IMR-90 (cell line): ENCODE measurements around the gene RSPH9. TPM values are rescaled to one million over a fixed set of nuclear protein-coding genes. Genes with fewer than 3 reads are reported as not detected.

Source experiments
- BHLHE40 ChIP-seq: fragments of 150-350 bp; IDR thresholded peaks from 2 replicates; pipeline ENCODE4 v1.6.1; 2016; ENCODE audit warnings: mild to moderate bottlenecking, low read depth, low read length
- MAZ ChIP-seq: IDR thresholded peaks from 2 replicates; pipeline ENCODE4 v1.6.1; 2012; ENCODE audit warnings: low read depth, mild to moderate bottlenecking, low read length, improper control_type of control experiment, moderate library complexity, borderline replicate concordance
- RFX5 ChIP-seq: IDR thresholded peaks from 2 replicates; pipeline ENCODE4 v1.8.0; 2012; ENCODE audit warnings: low read depth, mild to moderate bottlenecking, low read length, moderate library complexity
- polyA plus RNA-seq, 3 experiments: library from polyadenylated mRNA; depleted of rRNA; stranded (reverse); fragments of >200 nt; gene quantifications; 2 replicates each; pipeline ENCODE4 v1.2.3, GENCODE V29; 2012; ENCODE audit warnings: low replicate concordance in 1 of 3
- total RNA-seq: library from RNA; depleted of rRNA; stranded (reverse); fragments of >200 nt; gene quantifications from 2 replicates; pipeline ENCODE4 v1.2.3, GENCODE V29; 2012
- TF ChIP-seq, protein P1 (sequence below): fragments of 150-350 bp; IDR thresholded peaks from 2 replicates; pipeline ENCODE4 v1.6.1; 2016; ENCODE audit warnings: low read depth, mild to moderate bottlenecking, low read length, moderate library complexity, borderline replicate concordance

The RSPH9 gene
- total and polyA plus RNA-seq, 2 of the 4 experiments (the other 2 are of a cell fraction) = 0.18 to 0.21 TPM

- TF ChIP-seq, protein P1, sequence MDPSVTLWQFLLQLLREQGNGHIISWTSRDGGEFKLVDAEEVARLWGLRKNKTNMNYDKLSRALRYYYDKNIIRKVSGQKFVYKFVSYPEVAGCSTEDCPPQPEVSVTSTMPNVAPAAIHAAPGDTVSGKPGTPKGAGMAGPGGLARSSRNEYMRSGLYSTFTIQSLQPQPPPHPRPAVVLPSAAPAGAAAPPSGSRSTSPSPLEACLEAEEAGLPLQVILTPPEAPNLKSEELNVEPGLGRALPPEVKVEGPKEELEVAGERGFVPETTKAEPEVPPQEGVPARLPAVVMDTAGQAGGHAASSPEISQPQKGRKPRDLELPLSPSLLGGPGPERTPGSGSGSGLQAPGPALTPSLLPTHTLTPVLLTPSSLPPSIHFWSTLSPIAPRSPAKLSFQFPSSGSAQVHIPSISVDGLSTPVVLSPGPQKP = no peak
- no peak for TF ChIP-seq MAZ
- no peak for TF ChIP-seq BHLHE40
- no peak for TF ChIP-seq RFX5
Observed at GRCh38 chr6:43671801-43672690, 27.2 kb downstream of the RSPH9 start (continued).
